Measurements from ENCODE around the gene MED13L. TPM values are rescaled to one million over a fixed set of nuclear protein-coding genes. Genes with fewer than 3 reads are reported as not detected.

The MED13L gene
- total and polyA plus RNA-seq, 2 of the 8 experiments (the other 6 are each of a cell fraction or from before 2014, with no cell fraction given): 15.9 to 51.7 TPM

- Histone ChIP-seq H4K5ac (ENCODE audit: insufficient read length, low read depth, low read length) (no peak overlapping the region), H3K4ac (replicated peaks; ENCODE audit: insufficient read length, low read depth, low read length) (no peak overlapping the region), H4K8ac (ENCODE audit: extremely low read depth, insufficient read depth, low read length) (no peak overlapping the region), H3K56ac (replicated peaks; ENCODE audit: insufficient read length, low read depth, low read length) (no peak overlapping the region), H3K4me2 (ENCODE audit: insufficient read depth in 1 of 2, low read depth in 2 of 2, low read length in 2 of 2) (no peak overlapping the region), H3K18ac (ENCODE audit: extremely low read depth, low read length) (no peak overlapping the region), H2AK5ac (ENCODE audit: low read depth, low read length) (no peak overlapping the region), H3K27me3 (replicated peaks in 1 of 4; ENCODE audit: control insufficient read depth in 3 of 4, extremely low read depth in 1 of 4, insufficient read depth in 3 of 4, low read length in 3 of 4) (no peaks in the 10 kb centered on the region), H3K9me3 (ENCODE audit: insufficient read depth in 2 of 2, low read depth in 1 of 2, low read length in 1 of 2) (no peaks in the 10 kb centered on the region), H3K36me3 (ENCODE audit: control insufficient read depth in 2 of 4, insufficient read depth in 4 of 4, low read length in 3 of 4) (no peaks in the 10 kb centered on the region), H2BK120ac (replicated peaks; ENCODE audit: low read depth, low read length) (no peak overlapping the region), H2BK20ac (ENCODE audit: low read length) (no peak overlapping the region), H2BK12ac (ENCODE audit: low read depth, low read length) (no peak overlapping the region), H3K79me1 (ENCODE audit: low read depth, low read length) (peaks cover 2% of the 10 kb centered on the region; the same call in 1 of the 2 replicates), H3K23ac (ENCODE audit: insufficient read length) (no peak overlapping the region), H3K79me2 (ENCODE audit: control insufficient read depth in 1 of 2, insufficient read depth in 2 of 2, low read length in 2 of 2) (peaks cover 0 to 23% of the 10 kb centered on the region in 2 experiments; a peak in 3 of 4 replicates), H2AFZ (ENCODE audit: low read length) (no peak overlapping the region), H3K27ac (ENCODE audit: low read depth, low read length) (no peak overlapping the region), H2BK5ac (ENCODE audit: low read depth, low read length) (no peak overlapping the region), H4K91ac (replicated peaks; ENCODE audit: insufficient read length, low read length) (no peak overlapping the region), H3K4me1 (replicated peaks in 1 of 4; ENCODE audit: control insufficient read depth in 3 of 4, insufficient read depth in 4 of 4, low read length in 3 of 4) (peaks cover 0 to 6% (median 3%) of the 10 kb centered on the region in 4 experiments; a peak in 2 of 7 replicates), H3K4me3 (ENCODE audit: extremely low read depth in 1 of 4, insufficient read depth in 2 of 4, low read depth in 3 of 4, low read length in 4 of 4) (no peak overlapping the region), H3K9ac (replicated peaks in 1 of 4; ENCODE audit: extremely low read depth in 1 of 4, low read depth in 3 of 4, low read length in 3 of 4) (no peak overlapping the region), H2BK15ac (ENCODE audit: low read length) (no peak overlapping the region), H4K20me1 (replicated peaks in 1 of 2; ENCODE audit: control insufficient read depth in 1 of 2, insufficient read depth in 2 of 2, low read length in 2 of 2) (no peaks in the 10 kb centered on the region), H3K14ac (ENCODE audit: insufficient read length) (no peak overlapping the region), H3K23me2 (ENCODE audit: low read depth, low read length) (0 out of 2 replicates have a peak, but pooled peaks cover 2% of the 10 kb centered on the region)
- POLR2A ChIA-PET (ENCODE audit: partially characterized antibody): no interaction called here
- CTCF ChIA-PET (ENCODE audit: partially characterized antibody): interaction anchor here (0.7 kb wide), 1 partner anchor 344 kb away, joined by 3 read pairs; no protein-coding TSS in a partner anchor
- 99% methylated on average over 4 of the region's 4 CpGs; no CpG with 5 or more reads in 1 of the 2 experiments for WGBS, 2 experiments (ENCODE audit: extremely low coverage in 1 of 2, insufficient coverage in 1 of 2, insufficient read length in 1 of 2, insufficient replicate concordance in 2 of 2, low coverage in 1 of 2, low lambda C conversion rate in 2 of 2, missing lambda C conversion rate in 1 of 2)
- DNase-seq (ENCODE audit: low read depth in 1 of 2, low spot score in 2 of 2): no peak
- no peak for FAIRE-seq
- TF ChIP-seq CBX5 (IDR thresholded peaks at IDR 0.05; ENCODE audit: low read depth, low read length): no peak
- TF ChIP-seq JUND (IDR thresholded peaks at IDR 0.05; ENCODE audit: low read length): no peak
- TF ChIP-seq POLR2AphosphoS5 (IDR thresholded peaks at IDR 0.05; ENCODE audit: low read depth, low read length): no peak
- no peak for TF ChIP-seq CTBP2 (IDR thresholded peaks at IDR 0.05; ENCODE audit: borderline replicate concordance, insufficient read depth, insufficient read length, low read length)
- TF ChIP-seq SP4 (IDR thresholded peaks at IDR 0.05; ENCODE audit: low read length): no peak
- TF ChIP-seq KDM1A (IDR thresholded peaks at IDR 0.05; ENCODE audit: borderline replicate concordance, low read length): no peak
- no peak for TF ChIP-seq POU5F1 (IDR thresholded peaks at IDR 0.05; ENCODE audit: low read depth, low read length)
- no peak for TF ChIP-seq BACH1 (IDR thresholded peaks at IDR 0.05; ENCODE audit: low read length)
- TF ChIP-seq HDAC2 (IDR thresholded peaks at IDR 0.05; ENCODE audit: borderline replicate concordance in 1 of 2, low read depth in 2 of 2, low read length in 2 of 2): no peak
- TF ChIP-seq CHD2 (IDR thresholded peaks at IDR 0.05; ENCODE audit: low read length): no peak
- TF ChIP-seq EP300 (IDR thresholded peaks at IDR 0.05; ENCODE audit: borderline replicate concordance in 1 of 2, low read depth in 2 of 2, low read length in 2 of 2): no peak
- no peak for TF ChIP-seq POLR2A (IDR thresholded peaks at IDR 0.05; ENCODE audit: control extremely low read depth in 1 of 2, low read depth in 2 of 2, low read length in 2 of 2)
- TF ChIP-seq YY1 (IDR thresholded peaks at IDR 0.05; ENCODE audit: low read depth, low read length): no peak
- no peak for TF ChIP-seq CEBPB (IDR thresholded peaks at IDR 0.05; ENCODE audit: low read depth, low read length)
- TF ChIP-seq JUN (IDR thresholded peaks at IDR 0.05; ENCODE audit: low read depth, low read length): no peak
Observed at GRCh38 chr12:116090516-116090915, 187.0 kb downstream of the MED13L start.
